NCI-H1417 (cell line): ENCODE data around the gene TYMS.

Experiments used
- DNase-seq, 3 experiments: peaks; one replicate each; lab custom pipeline; 2025; lab: John Stamatoyannopoulos, UW

The TYMS gene

GRCh38 chr18:657311-658000, at the start of gene TYMS:
Gene TYMS, plus strand, starts transcription at chr18:657653. Its CDS starts 90 bp downstream, at chr18:657743.
- DNase-seq, result peak; percentile 80 to 97 (median 94)

- no peak for DNase-seq
Measured at GRCh38 chr18:607930-608329, 49.5 kb upstream of the TYMS start.

- DNase-seq, result no peak
Measured at GRCh38 chr18:610214-610928, 47.1 kb upstream of the TYMS start.

DNA sequence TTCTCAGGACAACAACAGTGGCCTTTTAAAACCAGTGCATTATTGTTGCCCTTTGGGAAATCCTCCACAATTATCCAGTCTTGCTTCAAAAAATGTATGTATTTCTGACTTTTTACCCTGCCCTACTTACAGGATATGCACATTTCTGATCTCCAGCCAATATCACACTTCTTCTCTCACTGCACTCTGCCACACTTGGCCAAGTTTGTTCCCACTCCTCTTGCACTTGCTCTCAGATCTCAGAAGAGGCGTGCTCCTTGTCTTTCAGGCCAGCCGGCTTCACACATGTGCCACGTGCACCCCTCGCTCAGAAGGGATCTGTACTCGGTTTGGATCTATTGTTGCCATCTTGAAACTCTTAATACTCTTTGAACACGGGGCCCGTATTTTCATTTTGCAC, 45.3 kb upstream of the TYMS start:
- DNase-seq, result no peak

GRCh38 chr18:614193-614592, 43.3 kb upstream of the TYMS start:
- no peak for DNase-seq

GRCh38 chr18:615092-615521, 42.3 kb upstream of the TYMS start:
- DNase-seq, result no peak

GRCh38 chr18:615773-616172, 41.7 kb upstream of the TYMS start:
- DNase-seq, result no peak

DNA sequence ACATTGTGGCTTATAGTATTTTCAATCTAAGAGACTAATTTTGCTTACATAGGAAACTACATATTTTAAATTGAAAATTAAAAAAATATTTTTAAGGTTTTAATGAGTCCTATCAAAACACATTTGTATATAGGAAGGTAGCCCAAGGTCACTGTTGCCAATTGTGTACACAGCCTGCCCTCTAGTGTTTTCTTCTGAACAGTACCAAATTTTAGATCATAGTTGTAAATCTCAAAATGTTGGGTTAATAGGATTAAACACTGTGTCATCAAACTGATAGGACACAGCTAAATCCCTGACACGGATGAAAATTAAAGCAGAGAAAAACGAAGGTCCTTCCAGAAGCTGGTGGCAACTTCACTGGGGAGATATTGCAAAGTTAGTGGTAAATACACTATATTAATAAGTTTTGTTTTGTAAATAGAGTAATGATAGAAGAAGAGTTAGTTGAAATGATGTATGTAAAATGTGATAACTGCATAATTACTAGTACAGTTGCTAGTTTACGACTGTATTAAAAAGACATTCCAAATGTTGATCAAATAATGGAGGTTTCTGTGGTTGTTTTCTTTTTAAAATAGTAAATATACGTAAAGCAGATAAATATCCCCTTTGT, 41.0 kb upstream of the TYMS start:
- DNase-seq, result peak in 2 of 3 experiments; percentile 25 to 65

GRCh38 chr18:617970-618504, 39.4 kb upstream of the TYMS start:
- DNase-seq, result no peak

- no peak for DNase-seq
Measured at GRCh38 chr18:618618-619017, 38.8 kb upstream of the TYMS start.

GRCh38 chr18:621291-622043, 36.0 kb upstream of the TYMS start:
- no peak for DNase-seq

DNA sequence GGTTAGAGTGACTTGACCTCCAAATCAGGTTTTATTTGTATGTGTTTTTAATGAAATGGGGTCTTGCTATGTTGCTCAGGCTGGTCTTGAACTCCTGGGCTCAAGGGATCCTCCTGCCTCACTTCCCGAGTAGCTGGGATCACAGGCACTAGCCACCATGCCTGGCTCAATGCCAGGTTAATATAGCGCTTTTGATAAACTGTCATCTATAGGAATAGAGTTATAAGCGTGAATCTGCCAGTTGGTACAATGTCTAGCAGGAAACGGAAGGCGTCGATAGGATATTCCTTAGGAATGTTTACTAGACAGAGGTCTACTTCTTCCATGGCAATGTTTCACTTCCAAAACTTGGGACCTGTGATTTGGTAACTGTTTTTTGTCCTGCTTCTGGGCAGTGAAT, 35.2 kb upstream of the TYMS start:
- DNase-seq, result no peak

DNA sequence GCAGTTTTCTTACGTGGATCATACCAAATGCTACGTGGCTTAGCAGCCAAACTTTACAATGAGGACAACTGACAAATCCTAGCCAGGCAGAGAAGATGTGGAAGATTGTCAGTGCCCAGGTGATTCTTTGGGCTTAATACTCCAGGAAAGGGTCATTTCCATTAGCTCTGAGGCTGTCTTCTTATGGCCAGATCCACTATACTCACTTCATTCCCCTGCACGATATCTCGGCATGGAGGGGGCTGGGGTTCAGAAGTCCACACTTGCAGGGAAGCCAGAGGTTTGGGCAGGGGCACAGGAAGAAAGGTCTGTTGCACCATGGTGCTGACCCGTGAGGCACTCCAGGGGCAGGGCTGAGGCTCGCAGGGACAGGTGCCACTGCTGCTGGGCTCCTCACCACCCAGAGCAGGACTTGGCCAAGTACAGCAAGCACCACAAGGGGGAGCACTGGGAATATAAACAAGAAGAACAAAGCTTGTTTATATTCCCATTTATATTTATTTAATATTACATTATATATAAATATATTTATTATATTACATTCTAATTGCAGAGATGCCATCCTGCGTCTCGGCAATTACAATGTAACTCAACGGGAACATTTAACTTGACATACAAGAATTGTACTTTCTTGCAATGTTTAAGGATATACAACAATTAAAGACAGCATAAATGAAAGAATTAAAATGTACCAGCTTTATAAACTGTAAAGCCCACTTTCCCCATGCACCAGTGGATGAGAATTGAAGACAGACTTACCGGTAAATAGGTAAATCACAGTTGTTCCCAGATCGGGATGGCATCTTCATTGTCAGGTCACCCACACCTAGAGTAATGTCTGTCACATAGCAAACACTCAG, 33.5 kb upstream of the TYMS start:
- DNase-seq, result peak; percentile 48 to 80 (median 65)

GRCh38 chr18:627231-627630, 30.2 kb upstream of the TYMS start:
- no peak for DNase-seq

GRCh38 chr18:629269-630150, 27.9 kb upstream of the TYMS start:
- no peak for DNase-seq

DNA sequence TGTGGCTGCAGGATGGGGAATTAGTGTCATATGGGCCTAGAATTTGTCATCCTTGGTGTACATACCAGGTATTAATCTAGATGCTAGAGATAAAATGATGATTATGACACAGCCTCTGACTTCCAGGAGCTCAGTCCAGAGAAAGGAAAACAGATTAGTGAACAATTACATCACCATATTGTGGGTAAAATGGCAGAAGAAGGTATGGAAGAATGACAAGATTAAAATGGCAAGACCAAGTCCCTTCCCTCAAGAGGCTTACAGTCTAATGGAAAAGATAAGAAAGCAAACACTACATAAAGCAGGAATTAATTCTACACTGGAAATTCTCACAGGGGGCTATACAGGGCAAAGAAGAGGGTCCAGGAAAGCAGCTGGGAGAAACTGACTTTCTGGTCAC, 25.9 kb upstream of the TYMS start:
- no peak for DNase-seq

DNA sequence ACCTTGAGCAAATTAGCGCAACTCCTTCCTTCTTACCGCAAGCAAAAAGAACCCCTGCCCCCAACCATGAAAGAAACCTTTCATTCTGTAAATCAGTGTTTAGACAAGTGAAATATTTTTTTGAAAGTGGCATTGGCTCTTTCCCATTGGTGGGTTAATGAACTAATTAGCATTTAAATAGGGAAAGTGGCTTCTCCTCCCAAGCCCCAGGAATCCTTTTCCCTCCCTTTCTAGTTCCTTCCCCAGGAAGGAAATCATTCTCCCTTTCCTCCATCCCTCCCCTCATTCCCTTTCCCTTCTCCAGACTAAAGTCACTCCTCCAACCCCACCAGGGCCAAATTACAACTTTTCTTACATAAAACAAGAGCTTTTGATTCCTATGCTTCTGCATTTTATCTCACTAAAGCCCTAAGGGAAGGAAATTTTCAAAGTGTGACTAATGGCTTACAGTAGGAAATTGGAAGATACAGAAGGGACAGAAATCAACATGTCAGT, 22.9 kb upstream of the TYMS start:
- no peak for DNase-seq

DNA sequence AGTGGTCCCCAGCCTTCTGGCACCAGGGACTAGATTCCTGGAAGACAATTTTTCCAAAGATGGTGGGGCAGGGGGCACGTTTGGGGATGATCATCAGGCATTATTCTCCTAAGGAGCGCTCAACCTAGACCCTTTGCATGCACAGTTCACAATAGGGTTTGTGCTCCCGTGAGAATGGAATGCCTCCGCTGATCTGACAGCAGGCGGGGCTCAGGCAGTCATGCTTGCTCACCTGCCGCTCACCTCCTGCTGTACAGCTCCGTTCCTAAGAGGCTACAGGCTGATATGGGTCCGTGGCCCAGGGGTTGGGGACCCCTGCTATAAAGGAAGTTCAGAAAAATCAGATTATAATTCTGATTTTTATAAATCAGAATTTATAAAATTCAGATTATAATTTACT, 22.3 kb upstream of the TYMS start:
- DNase-seq, result no peak

DNA sequence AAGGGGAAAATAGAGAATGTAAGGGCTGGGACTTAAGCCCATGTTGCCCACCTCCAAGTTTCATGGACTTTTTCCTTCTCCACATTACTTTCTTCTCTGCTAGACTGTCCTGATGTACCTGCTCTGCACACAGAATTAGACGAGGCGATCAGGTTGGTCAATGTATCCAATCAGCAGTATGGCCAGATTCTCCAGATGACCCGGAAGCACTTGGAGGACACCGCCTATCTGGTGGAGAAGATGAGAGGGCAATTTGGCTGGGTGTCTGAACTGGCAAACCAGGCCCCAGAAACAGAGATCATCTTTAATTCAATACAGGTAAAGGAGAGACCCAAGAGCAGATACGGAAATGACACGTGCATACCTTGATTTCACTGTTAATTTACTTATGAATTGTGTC, 16.2 kb upstream of the TYMS start:
- no peak for DNase-seq

DNA sequence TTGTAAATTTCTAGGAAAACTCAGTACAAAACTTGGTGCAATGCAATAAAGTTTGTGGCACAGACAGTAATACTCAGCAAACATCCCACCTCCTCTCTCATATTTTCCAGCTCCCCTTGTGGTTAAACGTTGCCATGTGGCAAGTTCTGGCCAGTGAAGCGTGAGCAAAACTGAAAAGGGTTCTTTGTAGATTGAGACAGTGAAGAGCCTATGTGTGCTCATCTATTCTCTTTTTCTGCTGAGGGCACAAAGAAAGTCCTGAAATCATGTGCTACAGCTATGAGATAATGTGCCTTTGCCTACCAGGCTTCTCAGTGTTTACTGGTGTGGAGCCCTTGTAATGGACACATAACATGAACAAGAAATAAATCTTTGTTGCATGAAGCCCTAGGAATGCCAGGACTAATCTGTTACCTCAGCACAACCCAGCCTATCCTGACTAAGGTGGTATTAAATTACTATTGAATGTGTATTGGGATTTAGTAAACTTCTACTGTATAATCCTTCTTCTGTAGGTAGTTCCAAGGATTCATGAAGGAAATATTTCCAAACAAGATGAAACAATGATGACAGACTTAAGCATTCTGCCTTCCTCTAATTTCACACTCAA, 13.0 kb upstream of the TYMS start:
- DNase-seq, result no peak
